ENCODE data around the gene CCDC92.
"Not testable (repeated sequence)": the region's sequence is repeated elsewhere in the genome, so short reads cannot be mapped to it uniquely, and the experiment has no call there.

Gene CCDC92

DNA sequence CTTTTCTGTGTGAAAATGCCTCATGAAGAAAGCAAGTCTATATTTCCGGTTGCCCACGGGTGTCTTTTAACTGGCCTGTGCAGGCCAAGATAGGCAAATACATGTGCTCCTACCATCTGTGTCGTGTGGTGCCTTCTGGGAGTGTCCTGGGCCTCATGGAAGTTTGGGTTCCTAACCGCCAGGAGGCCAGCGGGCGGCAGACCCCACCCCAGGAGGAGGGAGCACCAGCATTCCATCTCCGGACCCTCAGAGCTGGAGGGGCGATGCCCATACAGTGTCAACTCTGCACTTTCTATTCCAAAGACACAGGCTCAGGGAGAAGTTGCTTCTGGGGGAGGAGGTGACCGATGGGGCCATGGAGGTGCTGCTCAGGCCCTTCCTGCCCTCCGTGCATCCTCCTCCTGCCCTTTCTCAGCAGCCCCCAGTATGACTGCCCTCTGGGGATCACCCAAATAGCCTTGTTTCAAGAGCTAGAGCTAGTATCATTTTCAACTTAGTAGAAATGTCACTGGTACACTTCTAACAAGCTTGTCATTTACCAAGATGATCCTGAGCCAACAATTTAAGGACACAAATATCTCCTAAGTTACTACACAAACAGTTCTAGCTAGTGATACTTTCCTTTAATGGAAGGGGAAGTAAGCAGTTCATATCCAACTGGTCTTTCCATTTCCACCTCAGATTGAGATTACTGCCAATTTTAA lies 17.8 kb downstream of the CCDC92 start:
- H3K4me2 ChIP-seq (ENCODE audit: low read length): no peak overlapping the region
- no peaks in the 10 kb centered on the region for H3K9me3 ChIP-seq (replicated peaks; ENCODE audit: low read length)
- peaks cover 2% of the 10 kb centered on the region for H3K36me3 ChIP-seq (ENCODE audit: insufficient read depth, low read length)
- no peak overlapping the region for H3K9ac ChIP-seq (ENCODE audit: low read depth, low read length)
- peaks cover 7% of the 10 kb centered on the region for H3K4me1 ChIP-seq (ENCODE audit: control insufficient read depth, insufficient read depth, low read length)
- no peak overlapping the region for H3K4me3 ChIP-seq (ENCODE audit: low read length)
- no peaks in the 10 kb centered on the region for H3K27me3 ChIP-seq (ENCODE audit: control insufficient read depth, insufficient read depth, low read length)

DNA sequence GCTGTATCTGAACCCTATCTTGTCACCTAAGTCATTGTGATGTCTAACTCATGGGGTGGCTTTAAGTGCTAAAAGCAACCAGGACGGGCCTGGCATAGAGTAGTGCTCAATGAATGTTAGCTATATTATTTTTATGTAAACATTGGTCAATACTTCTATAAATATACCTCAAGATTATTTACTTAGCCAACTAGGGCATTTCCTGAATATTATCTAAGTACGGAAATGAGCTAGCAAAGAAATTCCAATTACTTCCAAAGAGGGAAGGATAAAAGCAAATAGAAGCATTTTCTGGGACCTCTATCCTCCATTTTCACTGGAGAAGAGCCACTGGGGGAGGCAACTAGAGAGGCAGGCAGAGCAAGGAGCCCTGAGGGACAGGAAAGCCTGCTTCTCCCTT lies 20.6 kb downstream of the CCDC92 start:
- no peaks in the 10 kb centered on the region for H3K27me3 ChIP-seq (ENCODE audit: control insufficient read depth, insufficient read depth, low read length)
- peaks cover 5% of the 10 kb centered on the region for H3K36me3 ChIP-seq (ENCODE audit: insufficient read depth, low read length)
- H3K4me3 ChIP-seq (ENCODE audit: low read length): no peak overlapping the region
- H3K4me1 ChIP-seq (ENCODE audit: control insufficient read depth, insufficient read depth, low read length): peaks cover 9% of the 10 kb centered on the region
- H3K9me3 ChIP-seq (replicated peaks; ENCODE audit: low read length): no peaks in the 10 kb centered on the region
- no peak overlapping the region for H3K9ac ChIP-seq (ENCODE audit: low read depth, low read length)
- H3K4me2 ChIP-seq (ENCODE audit: low read length): no peak overlapping the region

DNA sequence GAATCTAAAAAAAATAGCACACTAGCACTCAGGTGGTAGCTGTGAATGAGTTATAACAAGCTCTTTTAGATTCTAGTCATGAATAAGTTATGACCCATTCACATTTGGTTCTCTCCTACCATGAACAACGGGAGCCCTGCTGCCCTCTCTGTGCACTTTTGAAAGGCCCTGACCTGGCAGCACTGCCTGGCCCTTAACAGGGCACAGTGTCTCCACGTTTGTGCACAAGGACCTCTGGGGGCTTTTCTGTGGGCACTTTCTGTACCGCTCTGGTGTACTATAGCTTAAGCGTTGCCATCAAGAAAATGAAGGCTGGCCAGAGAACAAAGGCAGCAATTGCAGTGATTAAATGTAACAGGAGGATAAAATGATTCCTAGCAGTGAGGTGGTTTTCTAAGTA lies 21.2 kb downstream of the CCDC92 start:
- Histone ChIP-seq H3K9ac (ENCODE audit: low read depth, low read length) (no peak overlapping the region), H3K4me3 (ENCODE audit: low read length) (no peak overlapping the region), H3K9me3 (replicated peaks; ENCODE audit: low read length) (no peaks in the 10 kb centered on the region), H3K36me3 (ENCODE audit: insufficient read depth, low read length) (peaks cover 5% of the 10 kb centered on the region), H3K4me2 (ENCODE audit: low read length) (no peak overlapping the region), H3K4me1 (ENCODE audit: control insufficient read depth, insufficient read depth, low read length) (peaks cover 9% of the 10 kb centered on the region), H3K27me3 (ENCODE audit: control insufficient read depth, insufficient read depth, low read length) (no peaks in the 10 kb centered on the region)

DNA sequence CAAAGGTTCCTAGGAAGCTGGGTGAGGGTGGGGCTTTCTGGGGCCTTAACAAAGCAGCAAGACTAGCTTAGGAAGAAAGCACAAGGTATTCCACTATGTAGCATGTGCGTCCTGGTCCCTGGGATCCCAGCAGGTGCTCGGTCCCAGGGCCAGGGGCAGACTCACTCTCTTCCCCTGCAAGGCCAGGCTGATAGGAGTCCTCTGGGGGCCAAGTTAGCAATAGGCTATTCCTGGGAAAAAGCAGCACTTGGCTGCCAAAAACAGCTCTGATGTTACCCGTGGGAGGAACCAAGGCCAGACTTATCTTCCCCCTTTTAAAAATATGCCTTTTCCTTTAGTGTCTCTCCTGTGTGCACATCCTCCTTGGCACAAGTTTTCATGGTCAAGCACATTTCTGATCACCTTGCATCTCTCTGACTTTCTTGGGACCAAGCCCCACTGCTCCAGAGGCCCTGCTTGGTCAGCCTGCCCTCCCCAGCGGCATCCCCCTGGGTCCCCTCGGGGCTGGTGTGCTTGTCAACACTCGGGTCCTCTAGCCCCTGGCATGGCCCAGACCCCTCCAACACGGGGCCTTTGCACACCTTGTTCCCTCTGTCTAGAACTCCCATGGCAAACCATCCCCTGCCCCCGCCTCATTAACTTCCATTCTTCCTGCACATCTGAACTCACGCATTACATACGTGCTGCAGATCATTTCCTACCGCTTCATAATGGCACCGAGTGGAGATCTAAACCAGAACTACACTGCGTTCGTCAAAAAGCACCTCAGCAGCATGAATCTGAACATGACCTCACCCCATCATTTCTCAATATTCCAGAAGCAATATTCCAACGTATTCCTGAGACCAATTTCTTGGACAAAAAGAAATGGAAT lies 21.9 kb downstream of the CCDC92 start:
- no peaks in the 10 kb centered on the region for H3K27me3 ChIP-seq (ENCODE audit: control insufficient read depth, insufficient read depth, low read length)
- peaks cover 5% of the 10 kb centered on the region for H3K36me3 ChIP-seq (ENCODE audit: insufficient read depth, low read length)
- no peaks in the 10 kb centered on the region for H3K9me3 ChIP-seq (replicated peaks; ENCODE audit: low read length)
- no peak overlapping the region for H3K4me3 ChIP-seq (ENCODE audit: low read length)
- H3K4me2 ChIP-seq (ENCODE audit: low read length): no peak overlapping the region
- H3K4me1 ChIP-seq (ENCODE audit: control insufficient read depth, insufficient read depth, low read length): peaks cover 9% of the 10 kb centered on the region
- H3K9ac ChIP-seq (ENCODE audit: low read depth, low read length): no peak overlapping the region

DNA sequence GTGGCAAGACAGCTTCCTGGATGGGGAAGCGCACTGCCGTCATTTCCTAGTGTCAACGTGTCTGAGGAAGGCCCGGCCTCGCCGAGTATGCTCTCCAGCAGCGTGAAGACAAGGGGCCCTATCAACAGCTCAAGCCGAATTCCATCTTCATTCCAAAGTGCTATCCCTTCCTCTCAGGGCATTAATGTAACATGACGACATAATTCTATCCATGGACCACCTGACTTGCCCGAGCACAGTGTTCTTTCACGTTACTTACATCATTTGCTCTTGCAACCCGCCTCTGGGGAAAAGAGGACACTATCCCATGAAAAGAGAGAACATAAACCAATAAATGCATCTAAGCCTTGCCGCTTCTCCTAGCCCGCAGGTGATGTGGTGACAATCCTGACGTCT lies 22.9 kb downstream of the CCDC92 start:
- no peak overlapping the region for H3K9ac ChIP-seq (ENCODE audit: low read depth, low read length)
- no peak overlapping the region for H3K4me2 ChIP-seq (ENCODE audit: low read length)
- H3K4me3 ChIP-seq (ENCODE audit: low read length): no peak overlapping the region
- H3K27me3 ChIP-seq (ENCODE audit: control insufficient read depth, insufficient read depth, low read length): no peaks in the 10 kb centered on the region
- peaks cover 9% of the 10 kb centered on the region for H3K4me1 ChIP-seq (ENCODE audit: control insufficient read depth, insufficient read depth, low read length)
- H3K36me3 ChIP-seq (ENCODE audit: insufficient read depth, low read length): peaks cover 15% of the 10 kb centered on the region
- no peaks in the 10 kb centered on the region for H3K9me3 ChIP-seq (replicated peaks; ENCODE audit: low read length)

DNA sequence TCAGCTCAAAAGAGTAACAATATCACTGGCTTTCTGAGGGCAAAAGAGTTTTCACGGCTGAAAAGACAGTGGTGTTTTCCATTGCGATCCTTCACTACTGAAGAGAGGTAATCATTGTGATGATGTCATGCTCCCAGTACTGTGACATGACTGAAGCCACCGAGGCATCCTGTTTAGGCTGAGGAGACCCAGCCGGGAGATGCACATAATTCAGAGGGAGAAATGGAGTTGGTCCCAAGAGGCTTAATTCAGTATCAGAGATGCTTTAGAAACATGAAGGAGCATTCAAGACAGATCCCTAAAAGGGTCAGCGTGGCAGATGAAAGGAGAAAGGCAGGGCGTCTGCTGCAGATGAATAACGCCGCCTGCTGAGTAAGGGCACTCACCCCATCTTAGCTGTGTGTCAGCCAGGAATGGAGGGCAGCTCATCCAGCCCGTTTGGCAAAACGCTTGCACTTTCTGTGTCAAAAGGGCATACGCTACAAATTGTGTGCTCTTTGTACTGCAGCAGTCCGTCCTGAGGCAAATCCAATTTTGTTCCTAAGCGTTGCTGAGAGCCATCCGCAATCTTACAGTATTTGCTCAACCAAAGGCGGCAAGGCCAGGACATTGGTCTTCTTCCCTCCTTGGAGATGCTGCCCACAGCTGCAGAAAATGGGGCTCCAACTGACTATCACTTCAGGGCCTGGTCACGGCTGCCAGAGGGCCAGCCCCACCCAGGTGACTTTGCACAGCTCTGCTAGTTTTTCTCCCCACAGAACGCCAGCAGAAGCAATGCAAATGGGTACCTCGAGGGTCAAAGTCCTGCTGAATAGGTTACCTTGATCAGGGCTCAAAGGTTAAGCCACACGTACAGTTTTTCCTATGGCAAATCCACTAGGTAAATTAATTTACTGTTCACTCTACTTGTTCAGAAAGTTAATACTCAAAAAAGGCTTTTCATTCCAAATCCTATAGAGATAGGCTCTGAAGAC lies 23.5 kb downstream of the CCDC92 start:
- Histone ChIP-seq H3K9ac (ENCODE audit: low read depth, low read length) (no peak overlapping the region), H3K4me1 (ENCODE audit: control insufficient read depth, insufficient read depth, low read length) (peaks cover 13% of the 10 kb centered on the region), H3K4me2 (ENCODE audit: low read length) (no peak overlapping the region), H3K27me3 (ENCODE audit: control insufficient read depth, insufficient read depth, low read length) (no peaks in the 10 kb centered on the region), H3K36me3 (ENCODE audit: insufficient read depth, low read length) (peaks cover 19% of the 10 kb centered on the region), H3K9me3 (replicated peaks; ENCODE audit: low read length) (no peaks in the 10 kb centered on the region), H3K4me3 (ENCODE audit: low read length) (no peak overlapping the region)

DNA sequence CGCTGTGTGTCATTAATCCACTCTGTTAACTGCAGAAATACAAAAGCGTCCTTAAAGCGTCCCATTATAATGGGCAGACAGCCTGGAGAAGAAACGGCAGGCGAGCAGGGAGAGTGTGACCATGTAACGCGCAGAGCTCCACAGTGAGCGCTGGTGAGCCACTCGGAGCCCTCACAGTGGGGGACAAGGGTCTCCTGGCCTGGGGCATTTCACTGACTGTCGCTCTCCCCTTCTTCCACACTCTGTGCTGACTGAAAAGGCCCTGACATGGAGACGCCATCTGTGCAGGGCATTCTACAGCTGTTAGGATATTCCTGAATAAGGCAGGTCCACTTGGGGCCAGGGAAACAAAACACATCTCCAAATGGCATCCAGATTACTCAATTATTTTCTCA lies 24.2 kb downstream of the CCDC92 start:
- no peaks in the 10 kb centered on the region for H3K9me3 ChIP-seq (replicated peaks; ENCODE audit: low read length)
- H3K9ac ChIP-seq (ENCODE audit: low read depth, low read length): no peak overlapping the region
- H3K4me2 ChIP-seq (ENCODE audit: low read length): no peak overlapping the region
- H3K4me3 ChIP-seq (ENCODE audit: low read length): no peak overlapping the region
- H3K27me3 ChIP-seq (ENCODE audit: control insufficient read depth, insufficient read depth, low read length): no peaks in the 10 kb centered on the region
- H3K4me1 ChIP-seq (ENCODE audit: control insufficient read depth, insufficient read depth, low read length): peaks cover 20% of the 10 kb centered on the region
- H3K36me3 ChIP-seq (ENCODE audit: insufficient read depth, low read length): peaks cover 26% of the 10 kb centered on the region

DNA sequence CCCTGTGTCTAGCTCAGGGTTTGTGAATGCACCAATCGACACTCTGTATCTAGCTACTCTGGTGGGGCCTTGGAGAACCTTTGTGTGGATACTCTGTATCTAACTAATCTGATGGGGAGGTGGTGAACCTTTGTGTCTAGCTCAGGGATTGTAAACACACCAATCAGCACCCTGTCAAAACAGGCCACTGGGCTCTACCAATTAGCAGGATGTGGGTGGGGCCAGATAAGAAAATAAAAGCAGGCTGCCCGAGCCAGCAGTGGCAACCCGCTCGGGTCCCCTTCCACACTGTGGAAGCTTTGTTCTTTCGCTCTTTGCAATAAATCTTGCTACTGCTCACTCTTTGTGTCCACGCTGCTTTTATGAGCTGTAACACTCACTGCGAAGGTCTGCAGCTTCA lies 25.1 kb downstream of the CCDC92 start:
- H3K4me2 ChIP-seq (ENCODE audit: low read length); H3K4me3 ChIP-seq (ENCODE audit: low read length); H3K27me3 ChIP-seq (ENCODE audit: control insufficient read depth, insufficient read depth, low read length); H3K9ac ChIP-seq (ENCODE audit: low read depth, low read length); H3K9me3 ChIP-seq (replicated peaks; ENCODE audit: low read length): not testable (repeated sequence)
- Histone ChIP-seq H3K4me1 (ENCODE audit: control insufficient read depth, insufficient read depth, low read length) (peaks cover 26% of the 10 kb centered on the region), H3K36me3 (ENCODE audit: insufficient read depth, low read length) (peaks cover 29% of the 10 kb centered on the region)

DNA sequence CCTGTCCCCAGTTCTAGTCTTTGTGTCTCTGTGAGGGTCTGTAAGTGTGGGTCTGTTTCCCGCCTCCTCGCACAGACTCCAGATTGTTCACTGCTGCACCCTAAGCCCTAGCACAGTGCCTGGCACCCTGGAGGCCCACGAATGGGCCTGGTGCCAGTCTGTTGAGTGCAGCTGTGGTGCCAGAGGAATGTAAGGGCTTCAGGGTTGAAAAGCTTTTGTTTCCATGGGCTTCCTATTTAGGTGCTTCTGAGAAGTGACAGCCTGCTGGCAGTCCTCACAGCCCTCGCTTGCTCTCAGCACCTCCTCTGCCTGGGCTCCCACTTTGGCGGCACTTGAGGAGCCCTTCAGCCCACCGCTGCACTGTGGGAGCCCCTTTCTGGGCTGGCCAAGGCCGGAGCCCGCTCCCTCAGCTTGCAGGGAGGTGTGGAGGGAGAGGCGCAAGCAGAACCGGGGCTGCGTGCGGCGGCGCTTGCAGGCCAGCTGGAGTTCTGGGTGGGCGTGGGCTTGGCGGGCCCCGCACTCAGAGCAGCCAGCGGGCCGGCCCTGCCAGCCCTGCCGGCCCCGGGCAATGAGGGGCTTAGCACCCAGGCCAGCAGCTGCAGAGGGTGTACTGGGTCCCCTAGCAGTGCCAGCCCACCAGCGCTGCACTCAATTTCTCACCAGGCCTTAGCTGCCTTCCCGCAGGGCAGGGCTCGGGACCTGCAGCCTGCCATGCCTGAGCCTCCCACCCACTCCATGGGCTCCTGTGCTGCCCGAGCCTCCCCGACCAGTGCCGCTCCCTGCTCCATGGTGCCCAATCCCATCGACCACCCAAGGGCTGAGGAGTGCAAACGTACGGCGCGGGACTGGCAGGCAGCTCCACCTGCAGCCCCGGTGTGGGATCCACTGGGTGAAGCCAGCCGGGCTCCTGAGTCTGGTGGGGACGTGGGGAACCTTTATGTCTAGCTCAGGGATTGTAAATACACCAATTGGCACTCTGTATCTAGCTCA lies 25.8 kb downstream of the CCDC92 start:
- H3K4me3 ChIP-seq (ENCODE audit: low read length); H3K9ac ChIP-seq (ENCODE audit: low read depth, low read length); H3K9me3 ChIP-seq (replicated peaks; ENCODE audit: low read length); H3K27me3 ChIP-seq (ENCODE audit: control insufficient read depth, insufficient read depth, low read length); H3K4me2 ChIP-seq (ENCODE audit: low read length): not testable (repeated sequence)
- peaks cover 31% of the 10 kb centered on the region for H3K36me3 ChIP-seq (ENCODE audit: insufficient read depth, low read length)
- peaks cover 26% of the 10 kb centered on the region for H3K4me1 ChIP-seq (ENCODE audit: control insufficient read depth, insufficient read depth, low read length)

DNA sequence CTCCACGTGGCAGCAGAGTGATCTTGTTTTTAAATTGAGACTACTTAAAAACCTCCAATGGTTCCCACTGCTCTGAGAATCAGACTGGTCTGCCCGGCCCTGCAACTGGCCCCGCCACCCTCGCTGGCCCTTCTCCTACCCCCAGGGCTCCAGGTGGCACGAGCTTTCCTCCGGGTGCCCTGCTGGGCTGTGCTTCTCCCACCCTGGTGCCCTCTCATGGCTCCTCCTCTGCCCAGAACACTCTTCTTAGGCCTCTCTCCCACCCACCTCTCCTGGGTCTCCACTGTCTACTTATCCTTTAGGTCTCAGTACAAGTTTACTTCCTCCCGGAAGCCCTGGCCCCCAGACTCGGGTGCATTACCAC lies 26.5 kb downstream of the CCDC92 start:
- H3K36me3 ChIP-seq (ENCODE audit: insufficient read depth, low read length): peaks cover 38% of the 10 kb centered on the region
- no peak overlapping the region for H3K4me3 ChIP-seq (ENCODE audit: low read length)
- H3K27me3 ChIP-seq (ENCODE audit: control insufficient read depth, insufficient read depth, low read length): no peaks in the 10 kb centered on the region
- peaks cover 5% of the 10 kb centered on the region for H3K9me3 ChIP-seq (replicated peaks; ENCODE audit: low read length)
- no peak overlapping the region for H3K4me2 ChIP-seq (ENCODE audit: low read length)
- H3K9ac ChIP-seq (ENCODE audit: low read depth, low read length): no peak overlapping the region
- peaks cover 28% of the 10 kb centered on the region for H3K4me1 ChIP-seq (ENCODE audit: control insufficient read depth, insufficient read depth, low read length)

All from skeletal muscle satellite cell (primary cell).